Fibroblast of mammary gland (primary cell): Measurements from ENCODE around the gene PCDHGA12.
A peak's percentile ranks its signal among the peaks of the same experiment; 100 is the strongest.

Source experiments
- DNase-seq: peaks from one replicate; pipeline ENCODE4 v3.0.0-alpha.2; 2010; ENCODE audit warnings: low read depth
- H3K4me3 ChIP-seq: 2 replicates; pipeline ENCODE4 v1.5.1; 2011; ENCODE audit warnings: low read depth, mild to moderate bottlenecking, low read length, moderate library complexity; ENCODE audit not compliant: control insufficient read depth
- CTCF ChIP-seq: conservative IDR thresholded peaks from 2 replicates; pipeline ENCODE4 v1.5.1; 2011; ENCODE audit warnings: low read depth, low read length, inconsistent platforms; ENCODE audit not compliant: control insufficient read depth, insufficient read depth

Gene PCDHGA12

GRCh38 chr5:141475625-141476131 lies 45.4 kb downstream of the PCDHGA12 start, which contains the start of gene PCDHGC3:
Gene PCDHGC3, plus strand, starts transcription at chr5:141475966. Its CDS starts 151 bp downstream, at chr5:141476117.
- peak; percentile 95 for DNase-seq
- no peak for TF ChIP-seq CTCF
- peak within 1 kb of the TSS; percentile 93 for H3K4me3 ChIP-seq

- no peak for TF ChIP-seq CTCF
- DNase-seq, result peak; percentile 82
- H3K4me3 ChIP-seq, result peak overlapping the region; percentile 93
Observed at GRCh38 chr5:141476132-141476911, 46.0 kb downstream of the PCDHGA12 start.

GRCh38 chr5:141477044-141477575 lies 46.8 kb downstream of the PCDHGA12 start:
- DNase-seq, result no peak
- TF ChIP-seq CTCF, result no peak
- peak overlapping the region; percentile 93 for H3K4me3 ChIP-seq

GRCh38 chr5:141477815-141478214 lies 47.5 kb downstream of the PCDHGA12 start:
- TF ChIP-seq CTCF, result no peak
- no peak for DNase-seq
- peak overlapping the region; percentile 93 for H3K4me3 ChIP-seq

GRCh38 chr5:141478321-141478945 lies 48.1 kb downstream of the PCDHGA12 start:
- peak; percentile 51 for DNase-seq
- TF ChIP-seq CTCF, result peak; percentile 27
- H3K4me3 ChIP-seq, result peak overlapping the region; percentile 93

GRCh38 chr5:141479776-141480175 lies 49.5 kb downstream of the PCDHGA12 start:
- H3K4me3 ChIP-seq, result no peak overlapping the region
- no peak for TF ChIP-seq CTCF

More at GRCh38 chr5:141479776-141480175, 49.5 kb downstream of the PCDHGA12 start:
- peak; percentile 51 for DNase-seq
